HEK293T (cell line): Measurements from ENCODE around the gene IKZF1.

Experiments
- SP1 ChIP-seq: fragments of 450-650 bp; IDR thresholded peaks from 2 replicates; pipeline ENCODE4 v1.6.1; 2017
- ZNF384 ChIP-seq: fragments of 450-650 bp; IDR thresholded peaks from 2 replicates; pipeline ENCODE4 v1.6.1; 2016

DNA sequence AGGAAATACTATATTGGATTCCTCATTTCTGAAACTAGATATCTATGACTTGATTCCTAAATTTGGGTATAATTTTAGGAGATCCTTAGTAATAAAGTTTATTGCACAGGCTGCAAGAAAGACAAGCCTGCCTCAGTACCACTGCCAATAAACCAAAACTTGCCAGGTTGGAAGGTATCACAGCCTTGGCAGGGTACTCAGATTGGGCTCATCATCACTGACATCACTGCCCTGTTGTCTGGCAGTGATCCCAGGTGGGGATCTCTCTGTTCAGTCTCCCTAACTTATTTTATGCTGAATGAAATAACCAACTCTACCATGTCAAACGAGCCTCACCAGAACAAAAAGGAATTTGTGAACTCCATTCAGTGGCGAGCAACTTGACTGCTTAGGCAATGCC lies 126.8 kb downstream of the IKZF1 start:
- no peak for TF ChIP-seq ZNF384
- TF ChIP-seq SP1: no peak
